Loucy (cell line): ENCODE measurements around the gene PHLDB1.

Experiments
- H2AFZ ChIP-seq: fragments of 200-600 bp; sonication (generic); 2 replicates; pipeline ENCODE4 v1.6.0; 2016; ENCODE audit warnings: antibody characterized with exemption, mild to moderate bottlenecking, low read length, moderate library complexity
- H3F3A ChIP-seq: fragments of 200-600 bp; 2 replicates; pipeline ENCODE4 v1.6.0; 2016; ENCODE audit warnings: antibody characterized with exemption, low read depth, mild to moderate bottlenecking
- H3K27me3 ChIP-seq: fragments of 200-600 bp; sonication (generic); 2 replicates; pipeline ENCODE4 v1.6.1; 2014; ENCODE audit warnings: low read length, mild to moderate bottlenecking; ENCODE audit not compliant: insufficient read depth, poor library complexity, severe bottlenecking
- H3K36me3 ChIP-seq: fragments of 200-600 bp; sonication (generic); 2 replicates; pipeline ENCODE4 v1.6.1; 2016; ENCODE audit warnings: low read length; ENCODE audit not compliant: insufficient read depth
- H3K4me1 ChIP-seq: fragments of 200-600 bp; sonication (generic); 2 replicates; pipeline ENCODE4 v1.5.1; 2014; ENCODE audit warnings: low read length, mild to moderate bottlenecking; ENCODE audit not compliant: insufficient read depth, poor library complexity, severe bottlenecking
- H3K4me2 ChIP-seq: fragments of 200-600 bp; sonication (generic); 2 replicates; pipeline ENCODE4 v1.6.0; 2014; ENCODE audit warnings: antibody characterized with exemption, low read length, low read depth, mild to moderate bottlenecking; ENCODE audit not compliant: poor library complexity, severe bottlenecking
- H3K4me3 ChIP-seq: fragments of 200-600 bp; sonication (generic); 2 replicates; pipeline ENCODE4 v1.5.1; 2014; ENCODE audit warnings: low read length, mild to moderate bottlenecking, mixed read lengths; ENCODE audit not compliant: poor library complexity, severe bottlenecking
- H3K79me2 ChIP-seq: fragments of 200-600 bp; sonication (generic); 2 replicates; pipeline ENCODE4 v1.6.1; 2014; ENCODE audit warnings: low read length; ENCODE audit not compliant: insufficient read depth
- H3K9ac ChIP-seq: fragments of 200-600 bp; sonication (generic); 2 replicates; pipeline ENCODE4 v1.6.0; 2014; ENCODE audit warnings: mild to moderate bottlenecking, low read depth, low read length, moderate library complexity; ENCODE audit not compliant: poor library complexity, severe bottlenecking
- H3K9me2 ChIP-seq: fragments of 200-600 bp; sonication (generic); replicated peaks from 2 replicates; pipeline ENCODE4 v1.6.1; 2016; ENCODE audit warnings: low read depth, low read length, mixed read lengths
- H3K9me3 ChIP-seq: fragments of 200-600 bp; sonication (generic); 2 replicates; pipeline ENCODE4 v1.6.1; 2014; ENCODE audit warnings: mild to moderate bottlenecking, antibody characterized with exemption, low read length, low read depth; ENCODE audit not compliant: insufficient read depth
- H4K20me1 ChIP-seq: fragments of 200-600 bp; sonication (generic); 2 replicates; pipeline ENCODE4 v1.6.0; 2014; ENCODE audit warnings: antibody characterized with exemption, low read length, mild to moderate bottlenecking; ENCODE audit not compliant: insufficient read depth, poor library complexity, severe bottlenecking
- CTCF ChIP-seq: fragments of 200-600 bp; sonication (generic); conservative IDR thresholded peaks from 2 replicates; pipeline ENCODE4 v1.5.1; 2014; ENCODE audit warnings: mild to moderate bottlenecking, antibody characterized with exemption, low read length
- EZH2phosphoT487 ChIP-seq: fragments of 200-600 bp; IDR thresholded peaks from 2 replicates; pipeline ENCODE4 v1.6.1; 2018; ENCODE audit warnings: antibody characterized with exemption, mild to moderate bottlenecking, moderate library complexity, borderline replicate concordance

The PHLDB1 gene

GRCh38 chr11:118694185-118694584 is 86.8 kb downstream of the PHLDB1 start:
- H3K36me3 ChIP-seq, result no peaks in the 10 kb centered on the region
- no peak overlapping the region for H2AFZ ChIP-seq
- H3K4me1 ChIP-seq, result peaks cover 23% of the 10 kb centered on the region
- H3K4me2 ChIP-seq, result no peak overlapping the region
- H3K4me3 ChIP-seq, result no peak overlapping the region
- H3K9me2 ChIP-seq, result no peaks in the 10 kb centered on the region
- no peaks in the 10 kb centered on the region for H3K79me2 ChIP-seq
- no peak overlapping the region for H3K9ac ChIP-seq
- H3K9me3 ChIP-seq, result no peaks in the 10 kb centered on the region
- no peaks in the 10 kb centered on the region for H3K27me3 ChIP-seq
- no peaks in the 10 kb centered on the region for H4K20me1 ChIP-seq
- TF ChIP-seq EZH2phosphoT487 (no peak), CTCF (no peak)
- H3F3A ChIP-seq, result no peaks in the 10 kb centered on the region

- no peak overlapping the region for H2AFZ ChIP-seq
- no peak overlapping the region for H3K9ac ChIP-seq
- H3K4me3 ChIP-seq, result no peak overlapping the region
- H3K9me2 ChIP-seq, result no peaks in the 10 kb centered on the region
- peaks cover 23% of the 10 kb centered on the region for H3K4me1 ChIP-seq
- TF ChIP-seq CTCF (no peak), EZH2phosphoT487 (no peak)
- no peaks in the 10 kb centered on the region for H3K36me3 ChIP-seq
- no peaks in the 10 kb centered on the region for H3K79me2 ChIP-seq
- no peaks in the 10 kb centered on the region for H3K27me3 ChIP-seq
- H3K4me2 ChIP-seq, result no peak overlapping the region
- H3F3A ChIP-seq, result no peaks in the 10 kb centered on the region
- no peaks in the 10 kb centered on the region for H3K9me3 ChIP-seq
- no peaks in the 10 kb centered on the region for H4K20me1 ChIP-seq
Measured at GRCh38 chr11:118694771-118695170, 87.4 kb downstream of the PHLDB1 start.

- Histone ChIP-seq H3K79me2 (no peaks in the 10 kb centered on the region), H4K20me1 (no peaks in the 10 kb centered on the region), H3K4me2 (no peak overlapping the region), H3K9me3 (no peaks in the 10 kb centered on the region), H3K4me3 (no peak overlapping the region), H2AFZ (no peak overlapping the region), H3K27me3 (no peaks in the 10 kb centered on the region), H3K36me3 (no peaks in the 10 kb centered on the region), H3K9ac (no peak overlapping the region), H3F3A (no peaks in the 10 kb centered on the region), H3K9me2 (no peaks in the 10 kb centered on the region), H3K4me1 (peaks cover 13% of the 10 kb centered on the region)
- TF ChIP-seq EZH2phosphoT487, result no peak
- no peak for TF ChIP-seq CTCF
Measured at GRCh38 chr11:118696673-118697226, 89.3 kb downstream of the PHLDB1 start.
